Gastroesophageal sphincter (tissue), 3 donors: ENCODE results near the gene FRMPD4.

ENCODE experiments used
- EP300 ChIP-seq: sonication (generic); formaldehyde crosslinking; IDR thresholded peaks from one replicate; pipeline ENCODE4 v1.6.1; 2017; ENCODE audit warnings: antibody characterized with exemption, mild to moderate bottlenecking
- POLR2A ChIP-seq, 2 donors: fragments of 450-650 bp; IDR thresholded peaks; one replicate each; pipeline ENCODE4 v1.6.1; 2017; ENCODE audit warnings: antibody characterized with exemption in 2 of 2, mild to moderate bottlenecking in 2 of 2, moderate library complexity in 1 of 2
- POLR2AphosphoS5 ChIP-seq: sonication (generic); formaldehyde crosslinking; IDR thresholded peaks from one replicate; pipeline ENCODE4 v1.6.1; 2017; ENCODE audit warnings: antibody characterized with exemption
- TF ChIP-seq, protein P1 (sequence below), 4 experiments: fragments of 200-600 bp in 2 of 4; fragments of 450-650 bp in 2 of 4; sonication (generic) in 1 of 4; IDR thresholded peaks; one replicate each; pipeline ENCODE4 v1.5.1; 2017 to 2019; ENCODE audit warnings: antibody characterized with exemption in 4 of 4, mild to moderate bottlenecking in 2 of 4, moderate library complexity in 2 of 4

DNA sequence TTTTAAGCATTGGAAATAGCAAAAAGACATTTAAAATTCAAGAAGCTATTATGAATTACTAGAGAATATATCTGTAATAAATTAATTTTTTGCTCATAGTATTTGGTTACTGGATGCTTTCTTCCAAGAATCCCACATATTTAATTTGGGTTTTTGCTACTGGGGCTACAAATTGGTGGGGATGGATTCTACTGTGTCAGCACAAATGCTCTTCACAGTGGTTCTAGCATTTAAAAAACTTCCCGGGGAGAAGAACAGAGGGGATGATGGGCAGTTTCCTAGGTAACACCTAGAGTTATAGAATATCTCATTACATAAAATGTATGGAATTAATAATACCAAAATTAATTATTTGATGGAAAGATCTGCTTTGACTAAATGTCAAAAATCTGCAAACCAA lies 584.0 kb downstream of the FRMPD4 start:
- TF ChIP-seq, protein P1, sequence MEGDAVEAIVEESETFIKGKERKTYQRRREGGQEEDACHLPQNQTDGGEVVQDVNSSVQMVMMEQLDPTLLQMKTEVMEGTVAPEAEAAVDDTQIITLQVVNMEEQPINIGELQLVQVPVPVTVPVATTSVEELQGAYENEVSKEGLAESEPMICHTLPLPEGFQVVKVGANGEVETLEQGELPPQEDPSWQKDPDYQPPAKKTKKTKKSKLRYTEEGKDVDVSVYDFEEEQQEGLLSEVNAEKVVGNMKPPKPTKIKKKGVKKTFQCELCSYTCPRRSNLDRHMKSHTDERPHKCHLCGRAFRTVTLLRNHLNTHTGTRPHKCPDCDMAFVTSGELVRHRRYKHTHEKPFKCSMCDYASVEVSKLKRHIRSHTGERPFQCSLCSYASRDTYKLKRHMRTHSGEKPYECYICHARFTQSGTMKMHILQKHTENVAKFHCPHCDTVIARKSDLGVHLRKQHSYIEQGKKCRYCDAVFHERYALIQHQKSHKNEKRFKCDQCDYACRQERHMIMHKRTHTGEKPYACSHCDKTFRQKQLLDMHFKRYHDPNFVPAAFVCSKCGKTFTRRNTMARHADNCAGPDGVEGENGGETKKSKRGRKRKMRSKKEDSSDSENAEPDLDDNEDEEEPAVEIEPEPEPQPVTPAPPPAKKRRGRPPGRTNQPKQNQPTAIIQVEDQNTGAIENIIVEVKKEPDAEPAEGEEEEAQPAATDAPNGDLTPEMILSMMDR (IDR thresholded peaks at IDR 0.05): no peak
- TF ChIP-seq POLR2A (IDR thresholded peaks at IDR 0.05) (no peak), EP300 (no peak), POLR2AphosphoS5 (no peak)
